ENCODE measurements around the gene SORT1. TPM values are rescaled to one million over a fixed set of nuclear protein-coding genes. Genes with fewer than 3 reads are reported as not detected.

The SORT1 gene
- total RNA-seq, 6 donors from 2014 or later, result 105 to 222 (median 116) TPM

DNA sequence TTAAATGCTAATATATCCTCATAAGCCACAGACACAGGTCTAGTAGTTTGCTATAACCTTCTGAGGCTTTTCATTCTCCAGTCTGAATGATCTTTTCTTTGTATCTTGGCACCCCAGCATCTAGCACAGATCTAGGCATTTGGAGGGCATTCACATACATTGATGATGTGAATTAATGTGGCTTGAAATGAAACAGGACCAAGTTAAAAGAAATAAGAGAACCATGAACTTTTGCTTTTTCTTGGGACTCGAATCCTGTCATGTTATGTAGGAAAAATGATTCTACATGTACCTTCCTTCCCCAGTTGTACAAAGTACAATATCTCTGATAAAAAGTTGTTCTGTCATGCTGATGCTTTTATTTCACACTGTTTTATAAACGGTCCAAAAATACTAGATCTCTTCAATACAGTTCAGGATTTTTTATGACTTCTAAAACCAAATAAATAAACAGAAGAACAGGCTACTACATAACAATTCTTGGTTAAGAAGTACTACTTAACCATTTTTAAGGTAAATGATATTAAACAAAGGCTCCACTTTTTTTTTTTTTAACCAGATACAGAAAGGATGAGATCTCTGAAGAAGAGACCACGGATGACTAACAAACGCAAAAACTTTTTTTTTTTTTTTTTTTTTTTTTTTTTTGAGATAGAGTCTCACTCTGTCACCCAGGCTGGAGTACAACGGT is 3.0 kb downstream of the SORT1 start:
- Histone ChIP-seq H3K9me3 (no peaks in the 10 kb centered on the region), H3K27ac (peak overlapping the region; percentile 81 to 92 (median 83)), H3K36me3 (no peaks in the 10 kb centered on the region), H3K4me1 (peaks cover 65 to 81% (median 71%) of the 10 kb centered on the region in 4 donors), H3K27me3 (no peaks in the 10 kb centered on the region), H3K4me3 (peak overlapping the region in 1 of 4 donors; percentile 6)
- DNase-seq, result no peak
- WGBS, 2 donors, result 61 to 66% methylated on average over 5 of the region's 5 CpGs
- ATAC-seq (ENCODE audit: low FRiP score in 2 of 2), result no peak
- TF ChIP-seq EP300 (IDR thresholded peaks at IDR 0.05), result no peak
- TF ChIP-seq POLR2AphosphoS5 (IDR thresholded peaks at IDR 0.05), result no peak
- TF ChIP-seq, protein P1, sequence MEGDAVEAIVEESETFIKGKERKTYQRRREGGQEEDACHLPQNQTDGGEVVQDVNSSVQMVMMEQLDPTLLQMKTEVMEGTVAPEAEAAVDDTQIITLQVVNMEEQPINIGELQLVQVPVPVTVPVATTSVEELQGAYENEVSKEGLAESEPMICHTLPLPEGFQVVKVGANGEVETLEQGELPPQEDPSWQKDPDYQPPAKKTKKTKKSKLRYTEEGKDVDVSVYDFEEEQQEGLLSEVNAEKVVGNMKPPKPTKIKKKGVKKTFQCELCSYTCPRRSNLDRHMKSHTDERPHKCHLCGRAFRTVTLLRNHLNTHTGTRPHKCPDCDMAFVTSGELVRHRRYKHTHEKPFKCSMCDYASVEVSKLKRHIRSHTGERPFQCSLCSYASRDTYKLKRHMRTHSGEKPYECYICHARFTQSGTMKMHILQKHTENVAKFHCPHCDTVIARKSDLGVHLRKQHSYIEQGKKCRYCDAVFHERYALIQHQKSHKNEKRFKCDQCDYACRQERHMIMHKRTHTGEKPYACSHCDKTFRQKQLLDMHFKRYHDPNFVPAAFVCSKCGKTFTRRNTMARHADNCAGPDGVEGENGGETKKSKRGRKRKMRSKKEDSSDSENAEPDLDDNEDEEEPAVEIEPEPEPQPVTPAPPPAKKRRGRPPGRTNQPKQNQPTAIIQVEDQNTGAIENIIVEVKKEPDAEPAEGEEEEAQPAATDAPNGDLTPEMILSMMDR (IDR thresholded peaks at IDR 0.05), result no peak
- TF ChIP-seq POLR2A (IDR thresholded peaks at IDR 0.05), result no peak

DNA sequence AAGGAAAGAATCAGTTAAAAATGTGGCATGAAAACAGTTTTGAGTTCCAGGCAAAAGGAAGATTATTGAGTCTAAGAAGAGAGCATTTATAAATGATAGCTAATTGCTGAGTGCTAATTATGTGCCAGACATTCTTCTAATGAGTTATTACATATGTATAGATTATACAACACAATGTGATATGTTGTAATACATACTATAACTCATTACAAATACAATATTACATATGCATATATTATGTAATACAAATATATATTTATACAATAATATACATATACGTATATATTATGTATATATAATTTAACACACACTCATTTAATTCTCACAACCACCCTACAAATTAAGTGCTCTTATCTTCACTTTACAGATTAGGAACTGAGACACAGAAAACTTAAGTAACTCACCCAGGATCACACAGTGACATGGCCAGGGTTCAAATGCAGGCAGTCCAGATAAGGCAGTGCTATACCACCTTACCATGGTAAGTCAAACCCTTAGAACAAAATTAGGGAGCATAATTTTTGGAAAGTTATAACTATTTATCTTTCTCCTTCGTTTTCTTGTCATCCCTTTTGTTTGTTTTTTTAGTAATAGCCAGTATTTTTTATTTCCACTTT is 4.0 kb downstream of the SORT1 start:
- no peaks in the 10 kb centered on the region for H3K27me3 ChIP-seq
- no peaks in the 10 kb centered on the region for H3K9me3 ChIP-seq
- no peak for ATAC-seq (ENCODE audit: low FRiP score in 2 of 2)
- no peak for TF ChIP-seq EP300 (IDR thresholded peaks at IDR 0.05)
- TF ChIP-seq, protein P1 (IDR thresholded peaks at IDR 0.05), result no peak
- no peaks in the 10 kb centered on the region for H3K36me3 ChIP-seq
- 27 to 30% methylated on average over 2 of the region's 2 CpGs for WGBS, 2 donors
- peaks cover 69 to 82% (median 76%) of the 10 kb centered on the region in 4 donors for H3K4me1 ChIP-seq
- no peak for DNase-seq
- H3K27ac ChIP-seq, result peak overlapping the region; percentile 81 to 92 (median 83)
- H3K4me3 ChIP-seq, result peak overlapping the region in 1 of 4 donors; percentile 31

DNA sequence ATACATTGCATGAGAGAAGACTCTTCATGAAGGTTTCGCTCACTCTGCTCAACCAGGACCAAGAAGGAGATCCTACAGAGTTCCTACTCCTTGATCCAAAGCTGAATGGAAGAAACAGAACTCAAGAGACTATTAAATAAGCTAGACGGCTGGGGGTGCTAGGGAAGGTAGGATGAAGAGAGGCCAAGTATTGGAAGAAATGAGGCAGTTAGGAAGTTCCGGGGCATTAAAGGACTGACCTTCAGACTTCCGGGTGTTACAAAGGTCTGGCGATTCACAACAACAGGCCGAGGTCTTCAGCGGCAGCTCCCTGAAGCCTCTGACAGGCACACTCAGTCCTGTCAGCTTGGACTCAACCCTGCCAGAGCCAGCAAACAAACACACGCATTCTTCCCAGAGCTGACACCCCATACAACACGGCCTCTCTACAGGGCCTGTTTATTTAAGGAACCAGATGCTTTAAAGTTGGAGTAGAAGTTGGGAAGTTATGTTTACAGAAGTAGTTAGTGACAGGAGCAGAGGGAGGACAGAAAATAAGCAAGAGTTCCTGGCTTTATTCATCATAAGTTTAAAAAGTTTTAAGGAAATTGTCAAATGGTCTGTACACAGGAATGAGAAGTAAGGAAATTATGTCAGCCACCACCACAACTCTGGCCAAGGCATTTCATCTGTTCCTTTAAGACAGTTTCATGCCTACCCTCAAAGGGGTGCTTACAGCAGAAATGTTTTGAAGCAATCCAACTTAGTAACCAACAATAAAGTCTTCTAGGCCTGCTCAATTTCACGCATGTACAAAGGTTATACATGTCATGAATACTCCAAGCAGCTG is 4.7 kb downstream of the SORT1 start:
- H3K4me3 ChIP-seq, result peak overlapping the region in 3 of 4 donors; percentile 21 to 31 (median 26)
- DNase-seq, result peak in 1 of 2 donors; percentile 83
- WGBS, 2 donors, result 15 to 26% methylated on average over 10 of the region's 10 CpGs
- peak in 3 of 4 donors; percentile 54 to 86 (median 80) for TF ChIP-seq EP300 (IDR thresholded peaks at IDR 0.05)
- TF ChIP-seq, protein P1 (IDR thresholded peaks at IDR 0.05), result no peak
- TF ChIP-seq POLR2AphosphoS5 (IDR thresholded peaks at IDR 0.05), result peak; percentile 87 to 94
- peak in 1 of 4 donors; percentile 57 for TF ChIP-seq POLR2A (IDR thresholded peaks at IDR 0.05)
- H3K27me3 ChIP-seq, result no peaks in the 10 kb centered on the region
- ATAC-seq (ENCODE audit: low FRiP score in 2 of 2), result peak; percentile 51 to 87
- H3K36me3 ChIP-seq, result no peaks in the 10 kb centered on the region
- no peaks in the 10 kb centered on the region for H3K9me3 ChIP-seq
- H3K27ac ChIP-seq, result peak overlapping the region; percentile 81 to 92 (median 83)
- H3K4me1 ChIP-seq, result peaks cover 63 to 77% (median 72%) of the 10 kb centered on the region in 4 donors

DNA sequence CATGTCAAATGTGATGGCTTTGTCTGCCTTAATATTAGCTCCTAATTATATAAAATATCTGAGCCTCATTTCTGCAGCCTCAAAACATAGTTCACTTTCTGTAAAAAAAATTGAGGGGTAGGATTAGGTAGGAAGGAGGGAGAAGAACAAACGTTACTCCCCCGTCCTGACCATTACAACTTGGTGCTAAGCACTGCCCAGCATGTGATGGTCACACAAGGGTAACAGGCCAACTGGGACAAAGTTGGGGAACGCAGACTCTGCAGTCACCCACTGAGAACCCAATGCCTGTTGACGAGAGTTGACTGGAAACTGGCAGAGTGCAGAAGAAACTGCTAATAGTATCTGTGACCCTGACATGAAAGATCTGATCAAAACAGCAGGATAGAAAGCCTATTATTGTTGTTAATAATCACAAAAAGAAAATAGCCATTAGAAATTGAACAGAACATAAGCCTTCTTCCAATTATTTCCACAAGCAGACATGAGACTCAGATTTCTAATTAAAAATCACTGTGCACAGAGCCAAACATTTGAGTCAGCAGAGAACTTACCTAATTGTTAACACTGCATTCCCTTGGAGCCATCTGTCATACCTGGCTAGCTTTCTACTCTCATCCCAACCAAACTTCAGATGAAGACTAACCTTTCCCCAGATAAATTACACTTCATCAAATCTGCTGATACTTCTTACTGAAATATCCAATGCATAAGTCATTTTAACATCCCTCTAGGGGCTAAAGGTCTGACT is 5.5 kb downstream of the SORT1 start:
- H3K27me3 ChIP-seq, result no peaks in the 10 kb centered on the region
- H3K9me3 ChIP-seq, result no peaks in the 10 kb centered on the region
- no peaks in the 10 kb centered on the region for H3K36me3 ChIP-seq
- peaks cover 63 to 79% (median 72%) of the 10 kb centered on the region in 4 donors for H3K4me1 ChIP-seq
- peak overlapping the region in 3 of 4 donors; percentile 21 to 31 (median 26) for H3K4me3 ChIP-seq
- H3K27ac ChIP-seq, result peak overlapping the region; percentile 81 to 92 (median 83)
- WGBS, 2 donors, result 50 to 55% methylated on average over 4 of the region's 4 CpGs
- TF ChIP-seq EP300 (IDR thresholded peaks at IDR 0.05) (peak in 1 of 4 donors; percentile 24), POLR2AphosphoS5 (IDR thresholded peaks at IDR 0.05) (peak in 1 of 2 donors; percentile 69), POLR2A (IDR thresholded peaks at IDR 0.05) (peak in 1 of 4 donors; percentile 49)
- TF ChIP-seq, protein P1 (IDR thresholded peaks at IDR 0.05), result no peak
- peak; percentile 21 to 47 for ATAC-seq (ENCODE audit: low FRiP score in 2 of 2)
- DNase-seq, result peak in 1 of 2 donors; percentile 54

Measured in upper lobe of left lung (tissue), 6 donors.